ENCODE results near the gene PITPNB.

DNA sequence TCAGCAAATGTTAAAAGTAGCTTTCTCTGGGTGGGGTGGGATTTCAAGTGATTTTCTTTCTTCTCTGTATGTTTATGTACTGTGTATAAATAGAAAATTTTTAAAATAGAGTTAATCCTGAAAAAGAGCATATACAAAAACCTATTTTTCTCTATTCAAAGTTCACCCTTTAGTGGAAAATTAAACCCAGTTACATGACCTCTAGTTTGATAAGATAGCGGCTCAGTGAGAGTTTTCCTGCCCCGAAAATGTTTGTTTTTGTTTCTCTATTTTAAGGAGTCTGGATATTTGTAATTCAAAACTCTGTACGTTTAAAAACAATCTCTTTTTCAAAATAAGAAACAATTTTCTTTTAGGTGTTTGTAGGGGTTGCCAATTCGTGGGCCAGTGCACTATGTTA lies 42.1 kb upstream of the PITPNB start:
- no peak for TF ChIP-seq POLR2A (IDR thresholded peaks at IDR 0.05)
- TF ChIP-seq, protein P1, sequence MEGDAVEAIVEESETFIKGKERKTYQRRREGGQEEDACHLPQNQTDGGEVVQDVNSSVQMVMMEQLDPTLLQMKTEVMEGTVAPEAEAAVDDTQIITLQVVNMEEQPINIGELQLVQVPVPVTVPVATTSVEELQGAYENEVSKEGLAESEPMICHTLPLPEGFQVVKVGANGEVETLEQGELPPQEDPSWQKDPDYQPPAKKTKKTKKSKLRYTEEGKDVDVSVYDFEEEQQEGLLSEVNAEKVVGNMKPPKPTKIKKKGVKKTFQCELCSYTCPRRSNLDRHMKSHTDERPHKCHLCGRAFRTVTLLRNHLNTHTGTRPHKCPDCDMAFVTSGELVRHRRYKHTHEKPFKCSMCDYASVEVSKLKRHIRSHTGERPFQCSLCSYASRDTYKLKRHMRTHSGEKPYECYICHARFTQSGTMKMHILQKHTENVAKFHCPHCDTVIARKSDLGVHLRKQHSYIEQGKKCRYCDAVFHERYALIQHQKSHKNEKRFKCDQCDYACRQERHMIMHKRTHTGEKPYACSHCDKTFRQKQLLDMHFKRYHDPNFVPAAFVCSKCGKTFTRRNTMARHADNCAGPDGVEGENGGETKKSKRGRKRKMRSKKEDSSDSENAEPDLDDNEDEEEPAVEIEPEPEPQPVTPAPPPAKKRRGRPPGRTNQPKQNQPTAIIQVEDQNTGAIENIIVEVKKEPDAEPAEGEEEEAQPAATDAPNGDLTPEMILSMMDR (IDR thresholded peaks at IDR 0.05) = no peak

Measured in sigmoid colon (tissue), 3 donors.